Urinary bladder (tissue), 4 donors: ENCODE results near the gene SLPI. TPM values are rescaled to one million over a fixed set of nuclear protein-coding genes. Genes with fewer than 3 reads are reported as not detected.

Experiments
- DNase-seq: peaks from one replicate; pipeline ENCODE4 v3.0.0-alpha.2; 2015; ENCODE audit errors: extremely low spot score
- H3K27ac ChIP-seq: one replicate; pipeline ENCODE4 v1.5.1; 2013; ENCODE audit warnings: low read depth, mild to moderate bottlenecking, moderate library complexity
- H3K36me3 ChIP-seq: one replicate; pipeline ENCODE4 v1.6.1; 2013; ENCODE audit warnings: mild to moderate bottlenecking, moderate library complexity; ENCODE audit not compliant: insufficient read depth
- H3K4me1 ChIP-seq: one replicate; pipeline ENCODE4 v1.6.1; 2013; ENCODE audit warnings: mild to moderate bottlenecking, moderate library complexity; ENCODE audit not compliant: insufficient read depth
- H3K4me3 ChIP-seq: one replicate; pipeline ENCODE4 v1.5.1; 2013; ENCODE audit warnings: low read depth, low read length
- WGBS: extraction: QIAGEN DNeasy Blood & Tissue Kit; methylation state at CpG from one replicate; pipeline ENCODE4 v1.1.7; 2013; 5-methylcytosine and 5-hydroxymethylcytosine counted together
- polyA plus RNA-seq: library from polyadenylated mRNA; stranded (reverse); fragments of 200-250 nt; gene quantifications from one replicate; pipeline ENCODE4 v1.2.3, GENCODE V29; 2013
- total RNA-seq: library from RNA; depleted of rRNA; stranded (reverse); fragments of >200 nt; gene quantifications from one replicate; pipeline ENCODE4 v1.2.3, GENCODE V29; 2014
- donor health status: healthy with polysubstance abuse.
- donor health status: healthy.

The SLPI gene
- total and polyA plus RNA-seq, 2 donors, result 6.8 to 1,815 TPM

GRCh38 chr20:45221076-45221475 lies 33.3 kb downstream of the SLPI start, which contains the start of gene SEMG2:
Gene SEMG2, plus strand, starts transcription at chr20:45221373. Its CDS starts 17 bp downstream, at chr20:45221390.
- WGBS, result 89% methylated on average over 4 of the region's 4 CpGs
- Histone ChIP-seq H3K27ac (no peak within 1 kb of the TSS), H3K4me3 (no peak within 1 kb of the TSS), H3K36me3 (no peaks in the 10 kb centered on the region), H3K4me1 (no peaks in the 10 kb centered on the region)
- DNase-seq, result no peak

GRCh38 chr20:45218636-45219035 lies 35.7 kb downstream of the SLPI start:
- Histone ChIP-seq H3K4me1 (no peaks in the 10 kb centered on the region), H3K27ac (no peak overlapping the region), H3K4me3 (no peak overlapping the region), H3K36me3 (no peaks in the 10 kb centered on the region)
- 85% methylated on average over 2 of the region's 2 CpGs for WGBS
- no peak for DNase-seq

- Histone ChIP-seq H3K27ac (no peak overlapping the region), H3K4me3 (no peak overlapping the region), H3K4me1 (no peaks in the 10 kb centered on the region), H3K36me3 (no peaks in the 10 kb centered on the region)
- WGBS, result 72% methylated on average over 4 of the region's 4 CpGs
- no peak for DNase-seq
These were observed 36.2 kb downstream of the SLPI start for GRCh38 chr20:45218124-45218523.

DNA sequence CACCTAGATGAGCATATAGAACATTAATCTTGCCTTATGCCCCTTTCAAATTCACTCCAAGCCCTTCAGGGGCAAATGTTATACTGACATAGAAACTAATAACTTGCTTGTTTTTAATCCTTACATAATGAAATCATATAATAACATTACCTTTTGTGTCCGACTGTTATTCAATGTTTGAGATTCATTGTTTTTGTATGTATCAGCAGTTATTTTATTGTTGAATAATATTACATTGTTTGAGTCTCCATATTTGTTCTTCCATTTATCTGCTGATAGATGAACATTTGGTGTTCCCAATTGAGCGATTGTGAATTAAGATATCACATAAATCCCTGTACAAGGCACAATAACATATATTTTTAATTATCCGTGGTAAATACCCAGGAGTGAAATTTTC lies 41.5 kb downstream of the SLPI start:
- WGBS, result 87% methylated on average over 3 of the region's 3 CpGs
- DNase-seq, result no peak
- no peaks in the 10 kb centered on the region for H3K36me3 ChIP-seq

DNA sequence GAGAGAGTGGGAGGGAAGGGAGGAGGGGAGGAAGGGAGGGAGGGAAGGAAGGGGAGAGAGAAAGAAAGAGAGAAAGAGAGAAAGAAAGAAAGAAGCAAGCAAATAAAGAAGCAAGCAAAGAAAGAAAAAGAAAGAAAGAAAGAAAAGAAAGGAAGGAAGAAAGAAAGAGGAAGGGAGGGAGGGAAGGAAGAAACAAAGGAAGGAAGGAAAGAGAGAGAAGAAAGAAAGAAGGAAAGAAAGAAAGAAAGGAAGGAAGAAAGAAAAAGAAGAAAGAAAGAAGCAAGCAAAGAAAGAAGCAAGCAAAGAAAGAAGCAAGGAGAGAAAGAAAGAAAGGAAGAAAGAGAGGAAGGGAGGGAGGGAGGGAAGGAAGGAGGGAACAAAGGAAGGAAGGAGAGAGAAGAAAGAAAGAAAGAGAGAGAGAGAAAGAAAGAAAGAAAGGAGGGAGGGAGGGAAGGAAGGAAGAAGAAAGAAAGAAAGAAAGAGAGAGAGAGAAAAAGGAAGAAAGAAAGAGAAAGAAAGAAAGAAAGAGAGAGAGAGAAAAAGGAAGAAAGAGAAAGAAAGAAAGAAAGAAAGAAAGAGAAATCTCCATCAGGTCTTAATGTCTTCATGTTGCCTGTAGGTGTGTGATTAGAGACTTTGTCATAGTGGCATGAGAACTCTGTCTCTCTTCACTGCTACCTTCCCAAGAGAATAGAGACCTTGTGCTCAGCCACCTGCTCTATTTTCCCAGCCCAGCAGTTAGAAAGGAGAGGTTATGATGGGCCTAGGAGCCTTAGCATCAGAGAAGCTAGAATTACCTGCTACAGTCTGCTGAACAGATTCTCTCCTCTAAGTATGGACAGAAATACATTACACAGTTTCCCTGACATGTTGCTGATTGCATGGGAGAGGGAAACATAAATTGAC lies 42.5 kb downstream of the SLPI start:
- no peaks in the 10 kb centered on the region for H3K36me3 ChIP-seq
- no peak overlapping the region for H3K4me3 ChIP-seq
- H3K27ac ChIP-seq, result no peak overlapping the region
- no peak for DNase-seq
- no peaks in the 10 kb centered on the region for H3K4me1 ChIP-seq

More for the DNA sequence above, 41.5 kb downstream of the SLPI start:
- Histone ChIP-seq H3K27ac (no peak overlapping the region), H3K4me3 (no peak overlapping the region), H3K4me1 (no peaks in the 10 kb centered on the region)

- Histone ChIP-seq H3K4me1 (no peaks in the 10 kb centered on the region), H3K36me3 (no peaks in the 10 kb centered on the region), H3K27ac (no peak overlapping the region), H3K4me3 (no peak overlapping the region)
- 88% methylated on average over 1 of the region's 1 CpG for WGBS
- DNase-seq, result no peak
These were observed 44.4 kb downstream of the SLPI start for GRCh38 chr20:45209924-45210323.

DNA sequence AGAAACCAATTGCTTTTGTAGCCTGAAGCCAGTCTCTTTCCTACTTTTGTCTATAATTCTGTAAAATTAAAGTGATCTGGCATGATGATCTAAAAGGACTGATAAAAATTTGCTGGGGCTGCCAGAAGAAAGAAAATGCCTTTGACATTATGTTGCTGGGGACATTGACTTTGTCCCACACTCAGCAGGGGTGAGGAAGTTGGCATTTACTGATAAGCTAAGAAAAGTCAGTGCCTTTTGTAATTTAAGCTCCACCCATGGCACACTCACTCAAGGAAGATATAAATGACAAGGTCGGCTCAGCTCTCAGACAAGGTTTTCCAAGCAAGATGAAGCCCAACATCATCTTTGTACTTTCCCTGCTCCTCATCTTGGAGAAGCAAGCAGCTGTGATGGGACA lies 47.6 kb downstream of the SLPI start, which contains the start of gene SEMG1:
Gene SEMG1, plus strand, starts transcription at position 309 of the 400 bp plus-strand sequence. Its CDS starts 21 bp downstream, at position 330.
- Histone ChIP-seq H3K36me3 (no peaks in the 10 kb centered on the region), H3K4me1 (no peaks in the 10 kb centered on the region)
- 41% methylated on average over 1 of the region's 1 CpG for WGBS

More for the DNA sequence above, 47.6 kb downstream of the SLPI start, which contains the start of gene SEMG1:
- H3K27ac ChIP-seq, result no peak within 1 kb of the TSS
- no peak for DNase-seq
- no peak within 1 kb of the TSS for H3K4me3 ChIP-seq

Other genes with a start within 250 kb of the SLPI start
- gene KCNS1, start 153.4 kb downstream of the SLPI start, total RNA-seq, result 0.21 TPM
- gene KCNS1, start 153.4 kb downstream of the SLPI start, polyA plus RNA-seq, result 0.16 TPM
- gene WFDC5, start 139.4 kb downstream of the SLPI start, total RNA-seq, result 0.26 TPM
- 0.27 TPM for gene WFDC5, start 139.4 kb downstream of the SLPI start, polyA plus RNA-seq
- gene WFDC12, start 130.1 kb downstream of the SLPI start, total RNA-seq, result not detected
- not detected for gene WFDC12, start 130.1 kb downstream of the SLPI start, polyA plus RNA-seq
- gene PI3, start 79.7 kb downstream of the SLPI start, total RNA-seq, result not detected
- gene PI3, start 79.7 kb downstream of the SLPI start, polyA plus RNA-seq, result not detected
- gene SEMG1, start 47.5 kb downstream of the SLPI start, total RNA-seq, result not detected
- not detected for gene SEMG1, start 47.5 kb downstream of the SLPI start, polyA plus RNA-seq
- gene SEMG2, start 33.2 kb downstream of the SLPI start, total RNA-seq, result not detected
- gene SEMG2, start 33.2 kb downstream of the SLPI start, polyA plus RNA-seq, result not detected
- gene RBPJL, start 52.3 kb upstream of the SLPI start, total RNA-seq, result not detected
- gene RBPJL, start 52.3 kb upstream of the SLPI start, polyA plus RNA-seq, result not detected
- 1.5 TPM for gene MATN4, start 53.7 kb upstream of the SLPI start, total RNA-seq
- 0.58 TPM for gene MATN4, start 53.7 kb upstream of the SLPI start, polyA plus RNA-seq
- gene SDC4, start 93.9 kb upstream of the SLPI start, total RNA-seq, result 28.9 TPM
- gene SDC4, start 93.9 kb upstream of the SLPI start, polyA plus RNA-seq, result 110 TPM
- gene SYS1, start 108.6 kb upstream of the SLPI start, total RNA-seq, result 19.5 TPM
- gene SYS1, start 108.6 kb upstream of the SLPI start, polyA plus RNA-seq, result 39.4 TPM
- gene TP53TG5, start 123.8 kb upstream of the SLPI start, total RNA-seq, result 0.69 TPM
- 0.96 TPM for gene TP53TG5, start 123.8 kb upstream of the SLPI start, polyA plus RNA-seq
- 15.5 TPM for gene DBNDD2, start 153.7 kb upstream of the SLPI start, total RNA-seq
- 194 TPM for gene DBNDD2, start 153.7 kb upstream of the SLPI start, polyA plus RNA-seq
- 30.5 TPM for gene PIGT, start 161.6 kb upstream of the SLPI start, total RNA-seq
- 121 TPM for gene PIGT, start 161.6 kb upstream of the SLPI start, polyA plus RNA-seq
- not detected for gene WFDC2, start 215.2 kb upstream of the SLPI start, total RNA-seq
- 430 TPM for gene WFDC2, start 215.2 kb upstream of the SLPI start, polyA plus RNA-seq